Ascending aorta (tissue), 2 donors: Measurements from ENCODE around the gene AKAP6. TPM values are rescaled to one million over a fixed set of nuclear protein-coding genes. Genes with fewer than 3 reads are reported as not detected.

Experiments
- DNase-seq, 2 donors: peaks; one replicate each; pipeline ENCODE4 v3.0.0-alpha.2; 2019; ENCODE audit warnings: low spot score in 2 of 2
- H3K27ac ChIP-seq, 2 donors: fragments of 200-600 bp; sonication (generic); one replicate each; pipeline ENCODE4 v1.5.1; 2016 to 2017; ENCODE audit warnings: mild to moderate bottlenecking in 1 of 2
- H3K27me3 ChIP-seq: fragments of 200-600 bp; sonication (generic); one replicate; pipeline ENCODE4 v1.5.1; 2017
- H3K36me3 ChIP-seq, 2 donors: fragments of 200-600 bp; sonication (generic); one replicate each; pipeline ENCODE4 v1.5.1; 2016
- H3K4me1 ChIP-seq, 2 donors: fragments of 200-600 bp; sonication (generic); one replicate each; pipeline ENCODE4 v1.5.1; 2016 to 2017; ENCODE audit warnings: mild to moderate bottlenecking in 1 of 2
- H3K4me3 ChIP-seq, 2 donors: fragments of 200-600 bp; sonication (generic); one replicate each; pipeline ENCODE4 v1.5.1; 2016 to 2017; ENCODE audit warnings: mild to moderate bottlenecking in 1 of 2
- H3K9me3 ChIP-seq, 2 donors: fragments of 200-600 bp; sonication (generic); one replicate each; pipeline ENCODE4 v1.5.1; 2016
- CTCF ChIP-seq, 3 experiments: fragments of 200-600 bp in 2 of 3; fragments of 450-650 bp in 1 of 3; sonication (generic) in 2 of 3; IDR thresholded peaks; one replicate each; pipeline ENCODE4 v1.5.1; 2016 to 2019; ENCODE audit warnings: antibody characterized with exemption in 3 of 3, mild to moderate bottlenecking in 1 of 3, moderate library complexity in 1 of 3
- intact Hi-C: fragments of 100-400 bp; cut with DNase I; formaldehyde crosslinking; loops from one replicate; pipeline ENCODE4 v1.15.1; 2023
- total RNA-seq: library from RNA; depleted of rRNA; stranded (reverse); fragments of >200 nt; gene quantifications from one replicate; pipeline ENCODE4 v1.1.0, GENCODE V29; 2016

The AKAP6 gene
- total RNA-seq, 1 donor from 2014 or later = 21.1 TPM

DNA sequence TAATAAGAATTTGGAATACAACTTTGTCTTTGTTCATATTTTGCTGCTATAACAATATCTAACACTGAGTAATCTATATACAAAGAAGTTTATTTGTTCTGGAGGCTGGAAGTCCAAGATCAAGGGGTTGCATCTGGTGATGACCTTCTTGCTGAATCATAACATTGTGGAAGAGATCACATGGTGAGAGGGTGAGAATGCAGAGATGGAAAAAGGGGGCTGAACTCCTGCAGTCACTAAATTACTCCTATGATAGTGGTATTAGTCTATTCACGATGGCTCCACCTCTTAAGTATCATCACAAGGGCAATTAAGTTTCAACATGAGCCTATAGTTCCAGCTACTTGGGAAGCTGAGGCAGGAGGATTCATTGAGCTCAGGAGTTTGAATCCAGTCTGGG lies 4.5 kb upstream of the AKAP6 start:
- intact Hi-C loops = no loop called here
- TF ChIP-seq CTCF (IDR thresholded peaks at IDR 0.05) = no peak

DNA sequence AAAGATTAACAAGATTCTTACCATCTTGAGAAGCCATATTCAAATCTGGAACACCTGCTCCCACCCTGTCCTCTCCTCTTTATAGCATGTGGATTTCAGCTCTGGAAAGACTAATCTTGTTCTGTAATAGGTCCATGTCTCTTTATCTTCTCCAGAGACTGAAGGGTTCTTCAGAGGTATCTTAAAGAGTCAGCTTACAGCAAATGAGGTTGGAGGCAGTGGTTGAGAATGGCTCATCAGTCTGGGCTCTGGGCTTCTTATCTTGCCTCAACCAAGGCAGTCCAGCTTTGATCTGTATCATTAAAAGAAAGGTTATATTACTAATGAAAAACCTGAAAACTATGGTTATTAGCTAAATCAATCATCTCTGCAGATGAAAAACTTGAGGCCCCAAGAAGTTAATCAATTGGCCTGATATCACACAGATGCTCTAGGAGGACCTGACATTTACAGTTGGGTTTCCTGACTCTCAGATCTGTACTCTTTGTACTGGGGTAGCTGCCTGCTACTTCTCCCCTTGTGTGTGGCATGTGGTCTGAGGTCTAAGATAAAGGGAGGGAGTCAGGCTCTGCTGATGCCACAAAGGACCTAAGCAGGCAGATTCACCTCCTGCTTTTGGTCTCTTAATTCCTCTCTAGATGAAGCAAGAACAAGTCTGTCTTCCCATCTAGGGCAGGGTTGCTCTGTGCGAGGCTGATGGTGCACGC lies 1.7 kb upstream of the AKAP6 start:
- Histone ChIP-seq H3K36me3 (no peaks in the 10 kb centered on the region), H3K27me3 (no peaks in the 10 kb centered on the region), H3K9me3 (no peaks in the 10 kb centered on the region), H3K4me1 (no peaks in the 10 kb centered on the region), H3K4me3 (no peak overlapping the region), H3K27ac (no peak overlapping the region)
- intact Hi-C loops = no loop called here
- TF ChIP-seq CTCF (IDR thresholded peaks at IDR 0.05) = no peak
- DNase-seq = no peak

More for the DNA sequence above, 4.5 kb upstream of the AKAP6 start:
- no peaks in the 10 kb centered on the region for H3K27me3 ChIP-seq
- DNase-seq = no peak
- H3K4me1 ChIP-seq = no peaks in the 10 kb centered on the region
- no peak overlapping the region for H3K4me3 ChIP-seq
- no peaks in the 10 kb centered on the region for H3K9me3 ChIP-seq
- H3K27ac ChIP-seq = no peak overlapping the region
- no peaks in the 10 kb centered on the region for H3K36me3 ChIP-seq

GRCh38 chr14:32329690-32330285 lies 690 bp downstream of the AKAP6 start:
- DNase-seq = no peak
- Histone ChIP-seq H3K9me3 (no peaks in the 10 kb centered on the region), H3K27ac (no peak overlapping the region), H3K4me1 (no peaks in the 10 kb centered on the region), H3K36me3 (no peaks in the 10 kb centered on the region), H3K4me3 (no peak overlapping the region), H3K27me3 (no peaks in the 10 kb centered on the region)
- no peak for TF ChIP-seq CTCF (IDR thresholded peaks at IDR 0.05)
- intact Hi-C loops = no loop called here

GRCh38 chr14:32330351-32331111 lies 1.4 kb downstream of the AKAP6 start:
- no peaks in the 10 kb centered on the region for H3K27me3 ChIP-seq
- no peaks in the 10 kb centered on the region for H3K4me1 ChIP-seq
- no peaks in the 10 kb centered on the region for H3K9me3 ChIP-seq
- H3K27ac ChIP-seq = no peak overlapping the region
- H3K4me3 ChIP-seq = no peak overlapping the region
- no peak for TF ChIP-seq CTCF (IDR thresholded peaks at IDR 0.05)
- intact Hi-C loops = no loop called here
- no peak for DNase-seq
- H3K36me3 ChIP-seq = no peaks in the 10 kb centered on the region

GRCh38 chr14:32331206-32331605 lies 2.1 kb downstream of the AKAP6 start:
- TF ChIP-seq CTCF (IDR thresholded peaks at IDR 0.05) = no peak
- no peak overlapping the region for H3K4me3 ChIP-seq
- no peaks in the 10 kb centered on the region for H3K9me3 ChIP-seq
- no peaks in the 10 kb centered on the region for H3K4me1 ChIP-seq
- H3K27ac ChIP-seq = no peak overlapping the region
- intact Hi-C loops = no loop called here
- H3K27me3 ChIP-seq = no peaks in the 10 kb centered on the region
- no peaks in the 10 kb centered on the region for H3K36me3 ChIP-seq
- DNase-seq = no peak
